GM21367 (cell line): ENCODE results near the gene CATSPERD.

Source experiments
- ATAC-seq: cut with Tn5 transposase; IDR thresholded peaks from one replicate; pipeline ENCODE4 v1.9.1; 2021; ENCODE audit not compliant: unreplicated experiment

Gene CATSPERD

DNA sequence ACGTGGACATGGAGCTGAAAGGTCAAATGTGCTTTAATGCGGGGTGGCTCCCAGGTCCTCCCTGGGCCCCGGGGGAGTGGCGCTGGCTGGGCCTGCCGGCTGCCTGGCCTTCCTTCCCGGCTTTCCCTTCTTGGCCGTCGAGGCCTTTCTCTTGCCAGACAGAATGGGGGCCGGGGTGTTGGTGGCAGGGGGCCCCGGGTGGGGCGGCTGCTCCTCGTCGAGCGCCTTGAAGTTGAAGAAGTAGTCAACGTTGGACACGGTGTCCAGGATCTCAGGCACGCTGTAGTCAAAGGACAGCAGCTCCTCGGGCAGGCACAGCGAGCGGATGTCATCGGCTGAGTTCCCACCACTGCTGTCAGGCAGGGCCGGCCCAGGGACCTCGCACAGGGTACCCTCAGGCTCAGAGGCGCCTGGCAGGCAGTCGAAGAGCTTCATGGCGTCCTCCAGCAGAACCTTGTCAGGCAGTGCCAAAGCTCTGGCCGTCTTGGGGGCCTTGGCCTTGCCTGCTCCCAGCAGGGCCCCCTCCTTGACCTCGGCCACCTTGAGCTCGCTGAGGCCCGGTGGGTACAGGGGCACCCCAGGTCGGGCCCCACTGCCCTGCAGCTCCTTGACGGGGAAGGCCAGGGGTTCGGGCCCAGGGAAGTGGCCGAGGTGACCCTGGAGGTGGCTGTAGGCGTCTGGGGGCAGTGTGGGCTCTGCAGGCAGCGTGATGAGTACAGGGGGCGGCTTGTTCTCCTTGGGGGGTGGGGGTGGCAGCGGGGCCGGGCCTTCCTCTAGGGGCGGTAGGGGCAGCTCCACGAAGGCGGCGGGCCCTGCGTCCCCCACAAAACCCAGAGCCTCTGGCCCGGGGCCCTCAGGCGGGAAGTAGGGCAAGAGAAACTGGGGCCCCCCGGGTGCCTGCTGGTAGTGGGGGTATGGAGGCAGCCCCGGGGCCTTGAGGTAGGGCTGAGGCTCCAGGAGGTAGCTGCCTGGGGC is 62.8 kb downstream of the CATSPERD start:
- no peak for ATAC-seq

DNA sequence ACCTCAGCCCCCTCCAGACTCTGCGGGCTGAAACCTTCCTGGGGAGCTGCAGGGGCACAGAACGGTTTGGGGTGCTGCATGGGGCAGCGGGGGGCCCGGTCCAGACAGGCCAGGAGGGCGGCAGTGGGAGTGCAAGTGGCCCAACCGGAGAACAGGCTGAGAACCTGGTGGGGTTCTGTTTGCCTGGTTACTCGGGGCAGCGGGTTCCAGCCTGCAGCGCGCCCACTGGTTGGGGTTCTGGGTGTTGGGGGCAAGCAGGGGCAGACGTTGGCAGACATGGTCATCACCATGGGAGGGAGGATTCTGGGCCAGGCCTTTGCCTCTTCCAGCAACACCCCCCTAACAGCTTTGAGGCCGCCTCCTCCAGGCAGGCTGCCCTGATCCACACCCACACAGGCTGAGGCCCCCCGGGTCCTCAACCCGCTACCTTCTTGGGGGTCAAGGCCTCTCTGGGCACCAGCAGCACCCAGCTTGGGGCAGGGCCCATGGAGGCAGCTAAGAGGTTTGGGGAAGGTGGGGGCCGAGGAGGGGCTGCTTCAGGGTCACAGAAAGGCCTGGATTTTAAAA is 64.2 kb downstream of the CATSPERD start, which contains the start of gene PRR22:
PRR22 (minus strand) TSS at position 166 of the 567 bp plus-strand sequence; CDS start at position 80, 86 bp downstream.
- ATAC-seq = no peak

- ATAC-seq = no peak
These were observed 65.0 kb downstream of the CATSPERD start for GRCh38 chr19:5785423-5785822.

GRCh38 chr19:5786593-5787408 is 66.4 kb downstream of the CATSPERD start:
- no peak for ATAC-seq

- no peak for ATAC-seq
These were observed 67.2 kb downstream of the CATSPERD start for GRCh38 chr19:5787409-5788182.

DNA sequence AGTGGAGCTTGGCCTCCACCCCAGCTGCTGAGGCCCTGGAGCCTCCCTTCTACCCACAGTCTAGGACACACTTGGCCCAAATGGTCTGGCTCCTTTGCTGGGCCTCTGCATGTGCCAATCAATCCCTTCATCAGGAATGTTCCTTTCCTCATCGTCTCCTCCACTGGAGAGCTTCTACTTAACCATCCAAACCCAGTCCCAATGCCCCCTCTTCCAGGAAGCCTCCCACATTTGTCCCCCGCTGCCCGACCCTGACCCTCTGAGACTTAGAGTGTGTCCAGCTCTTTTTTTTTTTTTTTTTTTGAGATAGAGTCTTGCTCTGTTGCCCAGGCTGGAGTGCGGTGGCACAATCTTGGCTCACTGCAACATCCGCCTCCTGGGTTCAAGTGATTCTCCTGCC is 68.0 kb downstream of the CATSPERD start:
- no peak for ATAC-seq

DNA sequence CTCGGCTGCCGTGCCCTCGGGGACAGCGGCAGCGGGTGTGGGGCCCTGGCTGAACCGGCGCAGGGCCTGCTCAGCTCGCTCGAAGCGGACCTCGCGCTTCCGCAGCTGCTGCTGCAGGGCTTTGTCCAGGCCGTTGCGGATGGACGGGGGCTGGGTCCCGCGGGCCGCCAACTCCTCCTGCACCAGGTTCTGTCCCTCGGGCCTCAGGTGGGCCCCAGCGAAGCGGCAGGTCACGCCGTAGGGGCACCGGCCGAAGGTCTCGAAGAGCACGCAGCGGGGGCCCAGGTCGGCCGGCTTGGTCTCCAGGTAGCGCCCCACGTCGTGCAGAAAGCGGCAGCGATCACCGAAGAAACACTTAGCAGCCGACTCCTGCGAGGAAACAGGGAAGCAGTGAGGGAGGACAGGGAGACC is 68.9 kb downstream of the CATSPERD start:
- no peak for ATAC-seq

- no peak for ATAC-seq
These were observed 69.6 kb downstream of the CATSPERD start for GRCh38 chr19:5789886-5790558.

GRCh38 chr19:5790559-5791520 is 70.4 kb downstream of the CATSPERD start, which contains the start of gene DUS3L:
Gene DUS3L (minus strand): TSS chr19:5791163. CDS start chr19:5791141, 22 bp downstream.
- peak; percentile 68 for ATAC-seq

- no peak for ATAC-seq
These were observed 71.8 kb downstream of the CATSPERD start for GRCh38 chr19:5792224-5792623.

GRCh38 chr19:5793188-5793587 is 72.8 kb downstream of the CATSPERD start:
- no peak for ATAC-seq

- ATAC-seq = no peak
These were observed 75.0 kb downstream of the CATSPERD start for GRCh38 chr19:5795382-5795919.

- no peak for ATAC-seq
These were observed 77.8 kb downstream of the CATSPERD start for GRCh38 chr19:5798244-5798643.

DNA sequence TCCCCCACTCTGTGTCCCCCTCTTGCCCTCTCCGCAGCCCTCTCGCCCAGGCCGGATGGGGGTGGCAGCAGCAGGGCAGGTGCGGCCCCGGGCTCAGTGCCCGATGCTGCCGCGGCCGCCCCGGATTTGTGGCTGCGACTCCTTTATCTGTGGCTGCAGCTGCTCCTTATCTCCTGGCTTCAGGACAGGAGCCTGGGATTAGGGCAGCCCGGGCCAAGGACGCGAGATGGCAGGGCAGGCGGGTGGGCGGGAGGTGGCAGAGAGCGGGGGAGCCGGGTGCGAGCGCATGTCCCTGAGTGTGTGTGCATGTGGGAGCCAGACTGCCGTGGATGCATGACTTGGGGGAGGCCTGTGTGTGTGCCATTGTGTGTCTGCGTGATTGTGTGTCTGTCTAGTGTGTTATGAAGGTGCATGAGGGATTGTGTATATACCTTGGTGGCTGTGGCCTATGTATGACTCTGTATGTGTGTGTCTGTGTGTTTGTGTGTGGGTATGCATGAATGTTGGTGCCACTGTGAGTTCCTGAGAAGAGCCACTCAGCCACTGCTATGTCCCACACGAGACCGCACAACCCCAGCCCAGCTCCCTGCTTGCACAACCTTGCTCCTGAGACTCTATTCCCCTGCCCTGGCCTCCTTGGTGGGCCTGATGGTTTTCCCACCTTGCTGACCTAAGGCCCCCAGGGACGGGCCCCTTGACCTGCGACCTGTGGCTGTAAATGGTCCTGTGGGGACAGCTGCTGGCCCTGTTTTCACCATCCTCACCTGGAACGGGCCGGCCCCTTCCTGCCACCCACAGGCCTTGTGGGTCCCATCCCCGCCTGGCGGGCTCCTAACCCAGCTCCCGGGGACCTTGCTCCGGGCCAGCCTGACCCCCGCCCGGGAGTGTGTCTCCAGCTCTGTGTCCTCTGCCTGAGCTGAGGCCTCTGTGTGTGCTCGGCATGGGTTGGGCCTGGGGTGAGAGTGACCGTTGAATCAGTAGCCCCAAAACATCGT is 79.1 kb downstream of the CATSPERD start:
- no peak for ATAC-seq

- ATAC-seq = no peak
These were observed 80.2 kb downstream of the CATSPERD start for GRCh38 chr19:5800361-5801270.
